ENCODE results near the gene SPATA7.

SPATA7 gene

GRCh38 chr14:88417594-88417993 is 32.1 kb downstream of the SPATA7 start:
- DNase-seq (ENCODE audit: low read depth) = no peak

GRCh38 chr14:88420187-88420586 is 34.7 kb downstream of the SPATA7 start:
- DNase-seq (ENCODE audit: low read depth) = no peak

- no peak for DNase-seq (ENCODE audit: low read depth)
These were observed 35.8 kb downstream of the SPATA7 start for GRCh38 chr14:88421286-88421685.

- DNase-seq (ENCODE audit: low read depth) = no peak
These were observed 36.6 kb downstream of the SPATA7 start for GRCh38 chr14:88422047-88422446.

GRCh38 chr14:88422919-88423650 is 37.6 kb downstream of the SPATA7 start:
- peak; percentile 34 for DNase-seq (ENCODE audit: low read depth)

GRCh38 chr14:88424573-88424972 is 39.1 kb downstream of the SPATA7 start:
- DNase-seq (ENCODE audit: low read depth) = no peak

GRCh38 chr14:88426271-88426670 is 40.8 kb downstream of the SPATA7 start:
- DNase-seq (ENCODE audit: low read depth) = peak; percentile 5

GRCh38 chr14:88430976-88431375 is 45.5 kb downstream of the SPATA7 start:
- no peak for DNase-seq (ENCODE audit: low read depth)

GRCh38 chr14:88437658-88438057 is 52.2 kb downstream of the SPATA7 start:
- DNase-seq (ENCODE audit: low read depth) = no peak

GRCh38 chr14:88439088-88439487 is 53.6 kb downstream of the SPATA7 start:
- DNase-seq (ENCODE audit: low read depth) = no peak

- DNase-seq (ENCODE audit: low read depth) = no peak
These were observed 66.8 kb downstream of the SPATA7 start for GRCh38 chr14:88452231-88452630.

- no peak for DNase-seq (ENCODE audit: low read depth)
These were observed 69.4 kb downstream of the SPATA7 start for GRCh38 chr14:88454886-88455285.

GRCh38 chr14:88463318-88463717 is 77.9 kb downstream of the SPATA7 start:
- DNase-seq (ENCODE audit: low read depth) = no peak

- peak; percentile 59 for DNase-seq (ENCODE audit: low read depth)
These were observed 82.9 kb downstream of the SPATA7 start for GRCh38 chr14:88468406-88468805.

GRCh38 chr14:88470542-88471440 is 85.3 kb downstream of the SPATA7 start:
- no peak for DNase-seq (ENCODE audit: low read depth)

GRCh38 chr14:88473791-88474190 is 88.3 kb downstream of the SPATA7 start:
- DNase-seq (ENCODE audit: low read depth) = no peak

- DNase-seq (ENCODE audit: low read depth) = no peak
These were observed 90.8 kb downstream of the SPATA7 start for GRCh38 chr14:88476214-88476774.

- no peak for DNase-seq (ENCODE audit: low read depth)
These were observed 91.4 kb downstream of the SPATA7 start for GRCh38 chr14:88476825-88477224.

- DNase-seq (ENCODE audit: low read depth) = no peak
These were observed 92.2 kb downstream of the SPATA7 start for GRCh38 chr14:88477513-88478250.

- no peak for DNase-seq (ENCODE audit: low read depth)
These were observed 93.5 kb downstream of the SPATA7 start for GRCh38 chr14:88478931-88479330.

- no peak for DNase-seq (ENCODE audit: low read depth)
These were observed 94.1 kb downstream of the SPATA7 start for GRCh38 chr14:88479574-88479987.

- no peak for DNase-seq (ENCODE audit: low read depth)
These were observed 95.6 kb downstream of the SPATA7 start for GRCh38 chr14:88481059-88481458.

All from non-pigmented ciliary epithelial cell (primary cell).